ENCODE data around the gene KCNAB3.

Gene KCNAB3

GRCh38 chr17:7875804-7876370 is 53.8 kb downstream of the KCNAB3 start:
- TF ChIP-seq ZNF10 (tag by site-specific recombination; IDR thresholded peaks at IDR 0.05) (peak; percentile 84), ZNF146 (tag by site-specific recombination; IDR thresholded peaks at IDR 0.05) (peak; percentile 95), BCL6B (tag by site-specific recombination; IDR thresholded peaks at IDR 0.05) (no peak)
- peaks cover 56 to 75% of the 10 kb centered on the region in 2 experiments for H3K36me3 ChIP-seq (ENCODE audit: control insufficient read depth in 2 of 2, insufficient read depth in 1 of 2, low read length in 2 of 2)
- no peaks in the 10 kb centered on the region for H3K4me1 ChIP-seq (ENCODE audit: control insufficient read depth, insufficient read depth, low read length)
- H3K9me3 ChIP-seq (ENCODE audit: control insufficient read depth, insufficient read depth, low read depth, low read length), result no peaks in the 10 kb centered on the region
- CTCF ChIA-PET, result interaction anchor here (0.6 to 2.7 kb wide), 4 partner anchors 22 to 133 kb away, joined by 3 to 9 read pairs (median 4); no protein-coding TSS in a partner anchor
- H3K27ac ChIP-seq (ENCODE audit: extremely low read depth, low read depth, low read length), result no peak overlapping the region
- POLR2A ChIA-PET, result no interaction called here
- no peak overlapping the region for H3K4me3 ChIP-seq (ENCODE audit: low read depth, low read length)

- ChIA-PET POLR2A (no interaction called here), CTCF (interaction anchor here (1.4 to 3.1 kb wide), 3 partner anchors 9 to 40 kb away, joined by 7 to 21 read pairs (median 9); no protein-coding TSS in a partner anchor)
- no peaks in the 10 kb centered on the region for H3K9me3 ChIP-seq (ENCODE audit: control insufficient read depth, insufficient read depth, low read depth, low read length)
- H3K36me3 ChIP-seq (ENCODE audit: control insufficient read depth in 2 of 2, insufficient read depth in 1 of 2, low read length in 2 of 2), result peaks cover 48 to 63% of the 10 kb centered on the region in 2 experiments
- TF ChIP-seq ZSCAN18 (tag by site-specific recombination; IDR thresholded peaks at IDR 0.05) (no peak), ZXDB (tag by site-specific recombination; IDR thresholded peaks at IDR 0.05) (no peak), ZNF140 (tag by site-specific recombination; IDR thresholded peaks at IDR 0.05) (no peak), PRDM10 (tag by site-specific recombination; IDR thresholded peaks at IDR 0.05) (no peak), KLF8 (tag by site-specific recombination; IDR thresholded peaks at IDR 0.05) (no peak), ZNF157 (tag by site-specific recombination; IDR thresholded peaks at IDR 0.05) (no peak), ZNF830 (tag by site-specific recombination; IDR thresholded peaks at IDR 0.05; ENCODE audit: low read depth) (no peak), ZSCAN4 (tag by site-specific recombination; IDR thresholded peaks at IDR 0.05) (no peak), TRIM28 (IDR thresholded peaks at IDR 0.05; ENCODE audit: borderline replicate concordance, low read length) (no peak), ZNF26 (tag by site-specific recombination; IDR thresholded peaks at IDR 0.05) (no peak), PATZ1 (tag by site-specific recombination; IDR thresholded peaks at IDR 0.05) (no peak), ZNF341 (tag by site-specific recombination; IDR thresholded peaks at IDR 0.05; ENCODE audit: low read depth) (no peak), ZBTB17 (tag by site-specific recombination; IDR thresholded peaks at IDR 0.05) (no peak), GLI2 (tag by site-specific recombination; IDR thresholded peaks at IDR 0.05; ENCODE audit: borderline replicate concordance, low read depth) (no peak), ZNF837 (tag by site-specific recombination; IDR thresholded peaks at IDR 0.05) (no peak), PRDM1 (tag by site-specific recombination; IDR thresholded peaks at IDR 0.05) (no peak), ZNF302 (tag by site-specific recombination; IDR thresholded peaks at IDR 0.05; ENCODE audit: low read depth) (no peak), GLIS1 (tag by site-specific recombination; IDR thresholded peaks at IDR 0.05) (no peak), ZNF600 (tag by site-specific recombination; IDR thresholded peaks at IDR 0.05) (no peak), ZNF155 (tag by site-specific recombination; IDR thresholded peaks at IDR 0.05) (no peak)
- no peak overlapping the region for H3K4me3 ChIP-seq (ENCODE audit: low read depth, low read length)
- H3K4me1 ChIP-seq (ENCODE audit: control insufficient read depth, insufficient read depth, low read length), result no peaks in the 10 kb centered on the region
- H3K27ac ChIP-seq (ENCODE audit: extremely low read depth, low read depth, low read length), result no peak overlapping the region
These were observed 56.6 kb downstream of the KCNAB3 start for GRCh38 chr17:7873051-7873450.

Data from HEK293 (cell line).